HCT116 (cell line): Measurements from ENCODE around the gene FGF11. TPM values are rescaled to one million over a fixed set of nuclear protein-coding genes. Genes with fewer than 3 reads are reported as not detected.

Experiments
- total RNA-seq: library from RNA; stranded (reverse); gene quantifications from one replicate; pipeline ENCODE4 v1.2.1, GENCODE V29; 2021; ENCODE audit not compliant: unreplicated experiment

The FGF11 gene
- total RNA-seq, 1 experiment from 2014 or later, result 6.1 TPM

Other genes with a start within 250 kb of the FGF11 start
- gene DLG4, start 219.7 kb upstream of the FGF11 start, total RNA-seq, result 15.0 TPM
- 554 TPM for gene ACADVL, start 219.6 kb upstream of the FGF11 start, total RNA-seq
- gene DVL2, start 205.0 kb upstream of the FGF11 start, total RNA-seq, result 69.7 TPM
- gene PHF23, start 200.1 kb upstream of the FGF11 start, total RNA-seq, result 48.5 TPM
- 287 TPM for gene GABARAP, start 197.1 kb upstream of the FGF11 start, total RNA-seq
- 143 TPM for gene CTDNEP1, start 187.8 kb upstream of the FGF11 start, total RNA-seq
- 81.7 TPM for gene ELP5, start 187.3 kb upstream of the FGF11 start, total RNA-seq
- 286 TPM for gene CLDN7, start 177.0 kb upstream of the FGF11 start, total RNA-seq
- gene SLC2A4, start 157.8 kb upstream of the FGF11 start, total RNA-seq, result 2.5 TPM
- 2.3 TPM for gene YBX2, start 144.9 kb upstream of the FGF11 start, total RNA-seq
- gene EIF5A, start 131.9 kb upstream of the FGF11 start, total RNA-seq, result 1,139 TPM
- gene GPS2, start 124.2 kb upstream of the FGF11 start, total RNA-seq, result 61.3 TPM
- 56.9 TPM for gene NEURL4, start 110.2 kb upstream of the FGF11 start, total RNA-seq
- 8.8 TPM for gene ACAP1, start 103.0 kb upstream of the FGF11 start, total RNA-seq
- gene KCTD11, start 87.3 kb upstream of the FGF11 start, total RNA-seq, result 5.4 TPM
- gene TMEM95, start 84.4 kb upstream of the FGF11 start, total RNA-seq, result not detected
- gene TNK1, start 58.4 kb upstream of the FGF11 start, total RNA-seq, result 16.8 TPM
- 43.8 TPM for gene PLSCR3, start 45.0 kb upstream of the FGF11 start, total RNA-seq
- 110 TPM for gene TMEM256, start 35.4 kb upstream of the FGF11 start, total RNA-seq
- 60.5 TPM for gene NLGN2, start 31.7 kb upstream of the FGF11 start, total RNA-seq
- gene SPEM1, start 19.2 kb upstream of the FGF11 start, total RNA-seq, result 0.32 TPM
- gene SPEM2, start 13.9 kb upstream of the FGF11 start, total RNA-seq, result not detected
- not detected for gene SPEM3, start 10.7 kb upstream of the FGF11 start, total RNA-seq
- gene TMEM102, start 4.1 kb upstream of the FGF11 start, total RNA-seq, result 16.4 TPM
- 10.4 TPM for gene CHRNB1, start 5.5 kb downstream of the FGF11 start, total RNA-seq
- 17.1 TPM for gene ZBTB4, start 40.1 kb downstream of the FGF11 start, total RNA-seq
- gene SLC35G6, start 41.9 kb downstream of the FGF11 start, total RNA-seq, result not detected
- 205 TPM for gene POLR2A, start 44.9 kb downstream of the FGF11 start, total RNA-seq
- gene TNFSF12, start 109.5 kb downstream of the FGF11 start, total RNA-seq, result 12.3 TPM
- gene TNFSF13, start 119.2 kb downstream of the FGF11 start, total RNA-seq, result 0.71 TPM
- gene SENP3, start 122.4 kb downstream of the FGF11 start, total RNA-seq, result 73.8 TPM
- gene CD68, start 140.1 kb downstream of the FGF11 start, total RNA-seq, result 7.0 TPM
- gene MPDU1, start 144.3 kb downstream of the FGF11 start, total RNA-seq, result 50.9 TPM
- gene SOX15, start 150.6 kb downstream of the FGF11 start, total RNA-seq, result 0.69 TPM
- gene FXR2, start 175.4 kb downstream of the FGF11 start, total RNA-seq, result 49.7 TPM
- 54.9 TPM for gene SAT2, start 188.3 kb downstream of the FGF11 start, total RNA-seq
- not detected for gene SHBG, start 190.6 kb downstream of the FGF11 start, total RNA-seq
- not detected for gene ATP1B2, start 211.4 kb downstream of the FGF11 start, total RNA-seq
- 110 TPM for gene TP53, start 248.0 kb downstream of the FGF11 start, total RNA-seq
- gene WRAP53, start 249.0 kb downstream of the FGF11 start, total RNA-seq, result 28.8 TPM